Neural cell (in vitro differentiated cells): Measurements from ENCODE around the gene HUNK.

Source experiments
- POLR2AphosphoS5 ChIP-seq: IDR thresholded peaks from 2 replicates; pipeline ENCODE4 v1.6.1; 2012
- TAF1 ChIP-seq: IDR thresholded peaks from 2 replicates; pipeline ENCODE4 v1.6.1; 2012; ENCODE audit warnings: low read depth
- TF ChIP-seq, protein P1 (sequence below): fragments of 450-650 bp; IDR thresholded peaks from 2 replicates; pipeline ENCODE4 v1.5.1; 2014; ENCODE audit warnings: antibody characterized with exemption, mild to moderate bottlenecking, moderate library complexity; ENCODE audit not compliant: poor library complexity, severe bottlenecking

DNA sequence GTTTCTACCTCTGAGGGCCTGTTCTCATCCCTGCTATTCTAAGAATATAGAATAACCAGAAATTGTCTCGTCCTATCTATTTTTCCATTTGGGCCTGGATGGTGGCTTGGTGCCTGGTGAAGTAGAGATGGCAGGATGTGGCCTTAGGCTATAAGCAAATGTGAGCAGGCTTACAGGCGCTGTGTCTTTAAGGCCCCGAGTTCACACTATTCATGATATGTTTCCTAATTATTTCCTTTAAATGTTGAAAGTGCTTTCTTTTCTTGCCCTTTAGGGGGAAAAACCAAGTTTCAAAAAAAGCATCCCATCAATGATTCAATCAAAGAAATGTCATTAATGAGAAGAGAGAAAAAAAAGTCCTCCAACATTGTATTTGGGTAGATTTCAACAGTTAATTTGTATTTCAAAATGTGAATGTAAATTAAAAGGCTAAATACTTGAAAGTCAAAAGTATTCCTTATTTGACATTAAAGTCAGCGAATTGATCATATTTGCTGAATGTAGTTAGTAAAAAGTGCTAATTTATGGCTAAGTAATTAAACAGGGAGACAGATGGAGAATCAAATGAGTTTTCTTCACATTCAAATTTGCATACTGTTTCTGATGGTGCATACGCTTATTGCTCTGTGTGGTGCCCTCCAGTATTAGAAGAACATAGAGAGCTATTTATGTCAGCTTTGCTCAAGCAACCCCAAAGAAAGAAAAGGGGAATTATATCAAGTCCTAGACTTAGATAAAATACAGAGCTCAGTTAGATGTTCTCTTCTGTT lies 34.0 kb upstream of the HUNK start:
- TF ChIP-seq, protein P1, sequence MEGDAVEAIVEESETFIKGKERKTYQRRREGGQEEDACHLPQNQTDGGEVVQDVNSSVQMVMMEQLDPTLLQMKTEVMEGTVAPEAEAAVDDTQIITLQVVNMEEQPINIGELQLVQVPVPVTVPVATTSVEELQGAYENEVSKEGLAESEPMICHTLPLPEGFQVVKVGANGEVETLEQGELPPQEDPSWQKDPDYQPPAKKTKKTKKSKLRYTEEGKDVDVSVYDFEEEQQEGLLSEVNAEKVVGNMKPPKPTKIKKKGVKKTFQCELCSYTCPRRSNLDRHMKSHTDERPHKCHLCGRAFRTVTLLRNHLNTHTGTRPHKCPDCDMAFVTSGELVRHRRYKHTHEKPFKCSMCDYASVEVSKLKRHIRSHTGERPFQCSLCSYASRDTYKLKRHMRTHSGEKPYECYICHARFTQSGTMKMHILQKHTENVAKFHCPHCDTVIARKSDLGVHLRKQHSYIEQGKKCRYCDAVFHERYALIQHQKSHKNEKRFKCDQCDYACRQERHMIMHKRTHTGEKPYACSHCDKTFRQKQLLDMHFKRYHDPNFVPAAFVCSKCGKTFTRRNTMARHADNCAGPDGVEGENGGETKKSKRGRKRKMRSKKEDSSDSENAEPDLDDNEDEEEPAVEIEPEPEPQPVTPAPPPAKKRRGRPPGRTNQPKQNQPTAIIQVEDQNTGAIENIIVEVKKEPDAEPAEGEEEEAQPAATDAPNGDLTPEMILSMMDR = no peak
- TF ChIP-seq TAF1 (no peak), POLR2AphosphoS5 (no peak)
